Breast epithelium (tissue), 4 donors: ENCODE results near the gene NEDD4. TPM values are rescaled to one million over a fixed set of nuclear protein-coding genes. Genes with fewer than 3 reads are reported as not detected.

ENCODE experiments used
- DNase-seq, 2 donors: peaks; one replicate each; pipeline ENCODE4 v3.0.0-alpha.2; 2019; ENCODE audit warnings: low spot score in 2 of 2
- H3K27ac ChIP-seq, 2 donors: fragments of 200-600 bp; sonication (generic) in 1 of 2; one replicate each; pipeline ENCODE4 v1.5.1; 2016 to 2019; ENCODE audit warnings: mild to moderate bottlenecking in 1 of 2
- H3K27me3 ChIP-seq, 2 donors: fragments of 200-600 bp; sonication (generic) in 1 of 2; one replicate each; pipeline versions ENCODE4 v1.5.1 to v1.6.0; 2017 to 2019; ENCODE audit warnings: control low read depth in 1 of 2, mild to moderate bottlenecking in 1 of 2
- H3K36me3 ChIP-seq: fragments of 200-600 bp; one replicate; pipeline ENCODE4 v1.5.1; 2019
- H3K4me1 ChIP-seq, 2 donors: fragments of 200-600 bp; sonication (generic); one replicate each; pipeline ENCODE4 v1.5.1; 2016 to 2019; ENCODE audit warnings: control low read depth in 1 of 2
- H3K4me3 ChIP-seq, 3 donors: fragments of 200-600 bp; sonication (generic); 1 replicate in 2 of 3; 2 replicates in 1 of 3; pipeline ENCODE4 v1.5.1; 2016 to 2019; ENCODE audit warnings: mild to moderate bottlenecking in 3 of 3, moderate library complexity in 2 of 3
- H3K9me3 ChIP-seq, 2 donors: fragments of 200-600 bp; sonication (generic) in 1 of 2; one replicate each; pipeline ENCODE4 v1.5.1; 2016 to 2019; ENCODE audit warnings: control low read depth in 1 of 2
- POLR2A ChIP-seq: fragments of 450-650 bp; IDR thresholded peaks from one replicate; pipeline ENCODE4 v1.6.1; 2016; ENCODE audit warnings: antibody characterized with exemption, mild to moderate bottlenecking, moderate library complexity
- POLR2AphosphoS5 ChIP-seq, 3 donors: sonication (generic); formaldehyde crosslinking; IDR thresholded peaks; one replicate each; pipeline ENCODE4 v1.6.1; 2017; ENCODE audit warnings: antibody characterized with exemption in 3 of 3
- intact Hi-C: fragments of 100-400 bp; cut with DNase I; formaldehyde crosslinking; loops from one replicate; pipeline ENCODE4 v1.15.1; 2023; ENCODE audit warnings: low total_unique reads
- total RNA-seq, 3 donors: library from RNA; depleted of rRNA; stranded (reverse); fragments of >200 nt; gene quantifications; one replicate each; pipeline ENCODE4 v1.1.0, GENCODE V29; 2016
- TF ChIP-seq, protein P1 (sequence below), 3 donors: fragments of 450-650 bp; IDR thresholded peaks; one replicate each; pipeline ENCODE4 v1.5.1; 2016 to 2017; ENCODE audit warnings: antibody characterized with exemption in 3 of 3, mild to moderate bottlenecking in 3 of 3, moderate library complexity in 3 of 3

Gene NEDD4
- total RNA-seq, 3 donors from 2014 or later = 13.0 to 19.6 (median 19.3) TPM

DNA sequence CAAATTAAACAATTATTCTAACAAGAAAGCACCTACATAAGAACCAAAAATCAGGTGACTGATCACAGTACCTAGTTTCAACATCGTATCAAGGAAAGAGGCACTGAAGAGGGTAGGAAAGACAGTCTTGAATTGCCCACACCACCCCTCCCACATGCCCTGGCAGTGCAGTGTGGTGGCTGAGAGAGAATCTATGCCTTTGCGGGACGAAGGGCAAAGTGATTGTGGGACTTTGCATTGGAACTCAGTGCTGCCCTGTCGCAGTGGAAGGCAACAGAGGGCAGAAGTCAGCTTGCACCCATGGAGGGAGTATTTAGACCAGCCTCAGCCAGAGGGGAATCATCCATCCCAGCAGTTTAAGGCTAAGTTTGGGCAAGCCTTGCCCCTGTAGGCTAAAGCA is 24.5 kb downstream of the NEDD4 start:
- Histone ChIP-seq H3K4me3 (no peak overlapping the region), H3K27ac (peak overlapping the region in 1 of 2 donors; percentile 46), H3K9me3 (no peaks in the 10 kb centered on the region), H3K36me3 (no peaks in the 10 kb centered on the region), H3K4me1 (no peaks in the 10 kb centered on the region), H3K27me3 (no peaks in the 10 kb centered on the region)
- TF ChIP-seq, protein P1, sequence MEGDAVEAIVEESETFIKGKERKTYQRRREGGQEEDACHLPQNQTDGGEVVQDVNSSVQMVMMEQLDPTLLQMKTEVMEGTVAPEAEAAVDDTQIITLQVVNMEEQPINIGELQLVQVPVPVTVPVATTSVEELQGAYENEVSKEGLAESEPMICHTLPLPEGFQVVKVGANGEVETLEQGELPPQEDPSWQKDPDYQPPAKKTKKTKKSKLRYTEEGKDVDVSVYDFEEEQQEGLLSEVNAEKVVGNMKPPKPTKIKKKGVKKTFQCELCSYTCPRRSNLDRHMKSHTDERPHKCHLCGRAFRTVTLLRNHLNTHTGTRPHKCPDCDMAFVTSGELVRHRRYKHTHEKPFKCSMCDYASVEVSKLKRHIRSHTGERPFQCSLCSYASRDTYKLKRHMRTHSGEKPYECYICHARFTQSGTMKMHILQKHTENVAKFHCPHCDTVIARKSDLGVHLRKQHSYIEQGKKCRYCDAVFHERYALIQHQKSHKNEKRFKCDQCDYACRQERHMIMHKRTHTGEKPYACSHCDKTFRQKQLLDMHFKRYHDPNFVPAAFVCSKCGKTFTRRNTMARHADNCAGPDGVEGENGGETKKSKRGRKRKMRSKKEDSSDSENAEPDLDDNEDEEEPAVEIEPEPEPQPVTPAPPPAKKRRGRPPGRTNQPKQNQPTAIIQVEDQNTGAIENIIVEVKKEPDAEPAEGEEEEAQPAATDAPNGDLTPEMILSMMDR (IDR thresholded peaks at IDR 0.05) = no peak
- TF ChIP-seq POLR2A (no peak), POLR2AphosphoS5 (IDR thresholded peaks at IDR 0.05) (no peak)
- intact Hi-C loops = no loop called here
- no peak for DNase-seq

GRCh38 chr15:55965091-55965490 is 28.3 kb downstream of the NEDD4 start:
- TF ChIP-seq POLR2AphosphoS5 (IDR thresholded peaks at IDR 0.05) (no peak), POLR2A (no peak)
- TF ChIP-seq, protein P1 (IDR thresholded peaks at IDR 0.05) = no peak
- no peak overlapping the region for H3K27ac ChIP-seq
- no peaks in the 10 kb centered on the region for H3K4me1 ChIP-seq
- H3K9me3 ChIP-seq = no peaks in the 10 kb centered on the region
- DNase-seq = no peak
- intact Hi-C loops = no loop called here
- H3K4me3 ChIP-seq = no peak overlapping the region
- H3K36me3 ChIP-seq = no peaks in the 10 kb centered on the region
- H3K27me3 ChIP-seq = no peaks in the 10 kb centered on the region

DNA sequence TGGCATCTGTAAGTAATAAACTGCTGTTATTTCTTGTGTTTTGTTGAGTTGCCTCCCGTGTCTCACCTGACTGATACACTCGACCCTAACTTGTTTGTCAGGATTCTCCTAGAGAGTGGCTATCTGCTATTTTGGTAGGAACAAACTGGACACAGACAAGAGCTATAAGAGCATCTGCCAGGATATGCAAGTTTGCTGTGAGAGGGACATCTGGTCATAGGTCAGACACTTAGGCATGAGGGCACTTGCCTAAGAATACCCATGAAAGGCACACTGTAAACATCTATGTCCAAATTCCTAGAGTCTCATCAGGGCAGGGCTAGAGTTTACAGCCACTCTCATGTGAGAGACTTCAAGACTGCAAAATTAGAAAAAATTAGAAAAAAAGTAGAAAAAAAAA is 32.5 kb downstream of the NEDD4 start:
- H3K4me3 ChIP-seq = no peak overlapping the region
- no peaks in the 10 kb centered on the region for H3K36me3 ChIP-seq
- intact Hi-C loops = no loop called here
- no peak overlapping the region for H3K27ac ChIP-seq
- no peaks in the 10 kb centered on the region for H3K27me3 ChIP-seq
- no peak for TF ChIP-seq POLR2A
- no peak for TF ChIP-seq POLR2AphosphoS5 (IDR thresholded peaks at IDR 0.05)
- TF ChIP-seq, protein P1 (IDR thresholded peaks at IDR 0.05) = no peak
- no peaks in the 10 kb centered on the region for H3K4me1 ChIP-seq
- DNase-seq = no peak
- no peaks in the 10 kb centered on the region for H3K9me3 ChIP-seq

DNA sequence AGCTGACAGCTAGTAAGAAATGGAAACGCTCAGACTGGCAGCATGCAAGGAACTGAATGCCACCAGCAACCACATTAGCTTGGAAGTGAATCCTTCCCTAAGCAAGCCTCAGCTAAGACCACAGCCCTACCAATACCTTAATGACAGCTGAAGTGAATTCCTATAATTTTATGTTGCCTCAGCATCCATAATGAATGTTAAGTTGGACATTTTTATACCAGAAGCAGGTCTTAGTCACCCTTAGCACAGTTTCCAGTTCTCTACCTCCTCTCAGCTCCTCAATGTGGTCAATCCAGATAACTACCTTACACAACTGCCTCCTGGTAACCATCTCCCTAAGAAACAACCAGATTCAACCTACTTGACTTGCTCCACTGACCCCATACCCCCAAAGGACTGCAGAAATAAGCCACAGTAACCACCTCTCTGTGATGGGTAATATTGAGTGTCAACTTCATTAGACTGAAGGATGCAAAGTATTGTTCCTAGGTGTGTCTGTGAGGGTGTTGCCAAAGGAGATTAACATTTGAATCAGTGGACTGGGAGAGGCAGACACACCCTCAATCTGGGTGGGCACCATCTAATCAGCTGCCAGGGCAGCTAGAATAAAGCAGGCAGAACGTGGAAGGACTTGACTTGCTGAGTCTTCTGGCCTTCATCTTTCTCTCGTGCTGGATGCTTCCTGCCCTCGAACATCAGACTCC is 33.5 kb downstream of the NEDD4 start:
- H3K27ac ChIP-seq = no peak overlapping the region
- no peak overlapping the region for H3K4me3 ChIP-seq
- DNase-seq = no peak
- H3K27me3 ChIP-seq = no peaks in the 10 kb centered on the region
- TF ChIP-seq, protein P1 (IDR thresholded peaks at IDR 0.05) = no peak
- TF ChIP-seq POLR2AphosphoS5 (IDR thresholded peaks at IDR 0.05) (no peak), POLR2A (no peak)
- H3K36me3 ChIP-seq = no peaks in the 10 kb centered on the region
- H3K4me1 ChIP-seq = no peaks in the 10 kb centered on the region
- H3K9me3 ChIP-seq = no peaks in the 10 kb centered on the region
- intact Hi-C loops = no loop called here

- no peak for DNase-seq
- H3K27ac ChIP-seq = no peak overlapping the region
- TF ChIP-seq POLR2AphosphoS5 (IDR thresholded peaks at IDR 0.05) (no peak), POLR2A (no peak)
- TF ChIP-seq, protein P1 (IDR thresholded peaks at IDR 0.05) = no peak
- H3K4me3 ChIP-seq = no peak overlapping the region
- no peaks in the 10 kb centered on the region for H3K27me3 ChIP-seq
- intact Hi-C loops = no loop called here
- no peaks in the 10 kb centered on the region for H3K36me3 ChIP-seq
- H3K4me1 ChIP-seq = no peaks in the 10 kb centered on the region
- no peaks in the 10 kb centered on the region for H3K9me3 ChIP-seq
Observed at GRCh38 chr15:55958349-55958748, 35.1 kb downstream of the NEDD4 start.
